Measurements from ENCODE around the gene TDRD1.

DNA sequence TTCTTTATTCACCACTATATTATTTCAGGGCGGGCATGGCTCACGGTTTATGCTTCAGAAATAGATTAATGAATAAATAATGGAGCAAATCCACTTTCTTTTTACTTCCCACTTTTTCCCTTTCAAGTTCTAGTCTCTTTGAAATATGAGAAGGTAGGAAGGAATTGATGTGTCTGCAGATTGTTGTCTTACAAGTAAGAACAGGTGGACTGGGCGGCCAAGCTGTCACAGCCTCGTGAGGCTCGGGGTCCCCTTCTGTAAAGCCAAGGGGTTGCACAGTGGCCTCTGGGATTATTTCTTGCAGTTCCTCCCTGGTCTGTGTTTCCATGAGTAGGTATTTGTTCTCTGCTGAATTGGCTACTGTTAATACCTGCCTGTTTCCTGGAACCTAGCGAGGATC is 71.1 kb downstream of the TDRD1 start:
- no peak for TF ChIP-seq EZH2 (IDR thresholded peaks at IDR 0.05; ENCODE audit: borderline replicate concordance, low read depth, low read length, severe bottlenecking)
- no peak for TF ChIP-seq FOS (IDR thresholded peaks at IDR 0.05; ENCODE audit: borderline replicate concordance, insufficient read depth, low read length)
- no peak for TF ChIP-seq CTCF (IDR thresholded peaks at IDR 0.05; ENCODE audit: extremely low read depth in 1 of 2, insufficient read depth in 1 of 2, low read depth in 1 of 2, low read length in 2 of 2)
- TF ChIP-seq POLR2AphosphoS5 (IDR thresholded peaks at IDR 0.05; ENCODE audit: insufficient read depth, low read depth, low read length): no peak
- TF ChIP-seq MYC (IDR thresholded peaks at IDR 0.05; ENCODE audit: low read depth, low read length): no peak
- no peak for TF ChIP-seq POLR2A (IDR thresholded peaks at IDR 0.05; ENCODE audit: low read depth, low read length)
- TF ChIP-seq MAX (IDR thresholded peaks at IDR 0.05; ENCODE audit: insufficient read depth, insufficient read length): no peak
- TF ChIP-seq GATA2 (IDR thresholded peaks at IDR 0.05; ENCODE audit: insufficient read depth, insufficient read length, low read depth, low read length): no peak
